ENCODE measurements around the gene LTV1.
"Not testable (repeated sequence)": the region's sequence is repeated elsewhere in the genome, so short reads cannot be mapped to it uniquely, and the experiment has no call there.

Gene LTV1

GRCh38 chr6:143842461-143842901, 657 bp upstream of the LTV1 start:
- peak in 7 of 56 donors; percentile 13 to 48 (median 28) for DNase-seq

DNA sequence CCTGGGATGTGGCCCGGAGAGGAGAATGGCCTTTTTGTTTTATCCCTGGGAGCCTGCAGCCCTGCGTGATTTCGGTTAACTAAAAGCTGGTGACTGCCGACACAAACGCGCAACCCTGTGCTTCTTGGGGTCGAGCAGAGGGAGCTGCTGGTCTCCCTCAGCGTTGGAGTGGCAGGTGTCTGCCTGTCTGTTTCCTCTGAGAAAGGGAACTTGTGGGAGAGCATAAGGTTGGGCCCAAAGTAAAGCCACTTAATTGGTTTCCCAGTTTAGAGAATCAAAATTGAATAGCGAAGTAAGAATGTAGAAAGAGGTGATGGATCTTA, 500 bp downstream of the LTV1 start:
- peak in 1 of 56 donors; percentile 20 for DNase-seq

GRCh38 chr6:143844006-143844405, 868 bp downstream of the LTV1 start:
- no peak for DNase-seq

DNA sequence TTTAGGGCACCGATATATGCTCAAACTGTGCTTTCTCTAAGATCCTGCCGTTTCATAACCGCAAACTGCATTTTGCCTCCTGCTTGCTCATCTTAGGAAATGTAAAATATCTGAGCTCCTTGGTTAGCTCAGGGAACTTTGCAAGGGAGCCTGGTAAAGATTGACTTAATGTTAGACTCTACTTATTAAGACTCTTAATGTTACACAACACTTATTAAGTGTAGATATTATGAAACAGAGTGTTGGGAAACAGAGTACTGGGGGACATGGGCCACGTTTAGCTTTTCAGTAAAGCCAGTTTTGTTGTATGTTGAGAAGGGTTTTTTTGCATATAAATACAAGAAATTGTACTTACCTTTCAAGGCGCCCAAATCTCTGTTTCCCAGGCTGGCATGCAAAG, 1.9 kb downstream of the LTV1 start:
- DNase-seq: no peak

GRCh38 chr6:143851706-143852105, 8.6 kb downstream of the LTV1 start:
- DNase-seq: not testable (repeated sequence)

DNA sequence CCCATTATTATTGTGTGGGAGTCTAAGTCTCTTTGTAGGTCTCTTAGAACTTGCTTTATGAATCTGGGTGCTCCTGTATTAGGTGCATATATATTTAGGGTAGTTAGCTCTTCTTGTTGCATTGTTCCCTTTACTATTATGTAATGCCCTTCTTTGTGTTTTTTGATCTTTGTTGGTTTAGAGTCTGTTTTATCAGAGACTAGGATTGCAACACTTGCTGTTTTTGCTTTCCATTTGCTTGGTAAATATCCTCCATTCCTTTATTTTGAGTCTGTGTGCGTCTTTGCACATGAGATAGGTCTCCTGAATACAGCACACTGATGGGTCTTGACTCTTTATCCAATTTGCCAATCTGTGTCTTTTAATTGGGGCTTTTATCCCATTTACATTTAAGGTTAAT, 11.9 kb downstream of the LTV1 start:
- DNase-seq: not testable (repeated sequence)

GRCh38 chr6:143856762-143857161, 13.6 kb downstream of the LTV1 start:
- DNase-seq: not testable (repeated sequence)

- no peak for DNase-seq
Measured at GRCh38 chr6:143857651-143858050, 14.5 kb downstream of the LTV1 start.

- DNase-seq: no peak
Measured at GRCh38 chr6:143859891-143860660, 16.9 kb downstream of the LTV1 start.

DNA sequence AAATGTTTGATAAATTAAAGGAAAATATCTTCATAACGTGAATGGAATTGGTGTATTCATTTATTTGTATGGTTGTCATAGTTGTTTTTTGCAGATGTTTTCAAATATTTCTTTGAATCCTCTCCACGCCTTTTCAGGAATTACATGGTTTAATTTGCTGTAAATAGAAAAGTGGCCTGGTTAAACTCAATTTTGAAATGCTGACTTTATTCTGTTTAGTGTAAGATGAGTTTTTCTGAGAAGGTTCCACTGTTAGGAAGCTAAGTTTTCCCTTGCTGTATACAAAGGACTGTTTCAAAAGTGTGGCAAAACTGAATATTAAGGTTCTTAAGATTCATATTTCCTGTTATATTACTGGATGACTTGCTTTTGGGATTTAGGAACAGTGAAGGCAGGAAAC, 20.6 kb downstream of the LTV1 start:
- no peak for DNase-seq

DNA sequence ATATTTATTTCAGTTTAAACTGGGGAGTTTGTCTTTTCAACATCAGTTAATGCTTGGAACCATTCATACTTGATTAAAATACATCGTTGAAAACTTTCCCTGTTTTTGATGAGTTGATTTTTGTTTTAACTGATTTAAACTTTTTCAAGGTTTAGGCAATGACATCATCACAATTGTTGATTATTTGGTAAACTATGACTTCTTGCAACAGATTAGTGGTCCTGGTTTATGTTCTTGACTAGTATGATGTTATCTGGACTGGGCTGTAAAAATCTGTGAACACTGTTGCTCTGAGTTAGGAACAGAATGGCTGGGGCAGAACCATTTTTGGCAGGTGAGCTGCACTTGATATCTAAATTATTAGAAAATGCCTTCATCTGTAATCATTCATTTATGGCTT, 21.1 kb downstream of the LTV1 start, which contains the start of gene ZC2HC1B:
ZC2HC1B (plus strand) TSS at position 241 of the 400 bp plus-strand sequence; CDS start at position 307, 66 bp downstream.
- no peak for DNase-seq

- no peak for DNase-seq
Measured at GRCh38 chr6:143867236-143867635, 24.1 kb downstream of the LTV1 start.

- not testable (repeated sequence) for DNase-seq
Measured at GRCh38 chr6:143868808-143869207, 25.7 kb downstream of the LTV1 start.

GRCh38 chr6:143871202-143871730, 28.1 kb downstream of the LTV1 start:
- not testable (repeated sequence) for DNase-seq

GRCh38 chr6:143872201-143872600, 29.1 kb downstream of the LTV1 start:
- no peak for DNase-seq

GRCh38 chr6:143873600-143873999, 30.5 kb downstream of the LTV1 start:
- DNase-seq: not testable (repeated sequence)

DNA sequence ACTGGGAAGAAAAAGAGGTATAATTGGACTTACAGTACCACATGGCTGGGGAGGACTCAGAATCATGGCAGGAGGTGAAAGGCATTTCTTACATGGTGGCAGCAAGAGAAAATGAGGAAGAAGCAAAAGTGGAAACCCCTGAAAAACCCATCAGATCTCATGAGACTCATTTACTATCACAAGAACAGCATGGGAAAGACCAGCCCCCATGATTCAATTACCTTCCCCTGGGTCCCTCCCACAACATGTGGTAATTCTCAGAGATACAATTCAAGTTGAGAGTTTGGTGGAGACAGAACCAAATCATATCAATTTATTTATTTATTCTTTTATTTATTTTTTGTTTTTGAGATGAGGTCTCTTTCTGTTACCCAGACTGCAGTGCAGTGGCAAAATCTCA, 31.4 kb downstream of the LTV1 start:
- not testable (repeated sequence) for DNase-seq

- no peak for DNase-seq
Measured at GRCh38 chr6:143877584-143878271, 34.6 kb downstream of the LTV1 start.

DNA sequence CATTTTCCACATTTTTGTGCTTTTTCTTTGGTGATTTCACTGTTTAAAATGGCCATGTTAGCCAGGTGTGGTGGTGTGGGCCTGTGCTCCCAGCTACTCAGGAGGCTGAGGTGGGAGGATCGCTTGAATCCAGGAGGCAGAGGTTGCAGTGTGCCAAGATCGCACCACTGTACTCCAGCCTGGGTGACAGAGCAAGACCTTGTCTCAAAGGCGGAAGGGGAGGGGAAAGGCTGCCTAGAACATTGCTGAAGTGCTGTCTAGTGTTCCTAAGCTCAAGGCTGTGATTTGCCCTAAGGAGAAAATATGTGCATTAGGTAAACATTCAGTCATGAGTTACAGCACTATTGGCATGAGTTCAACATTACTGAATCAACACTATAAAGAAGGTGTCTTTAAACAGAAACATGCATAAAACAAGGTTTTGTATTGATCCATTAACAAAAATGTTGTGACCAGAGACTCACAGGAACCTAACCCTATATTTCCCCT, 35.2 kb downstream of the LTV1 start:
- DNase-seq: no peak

DNA sequence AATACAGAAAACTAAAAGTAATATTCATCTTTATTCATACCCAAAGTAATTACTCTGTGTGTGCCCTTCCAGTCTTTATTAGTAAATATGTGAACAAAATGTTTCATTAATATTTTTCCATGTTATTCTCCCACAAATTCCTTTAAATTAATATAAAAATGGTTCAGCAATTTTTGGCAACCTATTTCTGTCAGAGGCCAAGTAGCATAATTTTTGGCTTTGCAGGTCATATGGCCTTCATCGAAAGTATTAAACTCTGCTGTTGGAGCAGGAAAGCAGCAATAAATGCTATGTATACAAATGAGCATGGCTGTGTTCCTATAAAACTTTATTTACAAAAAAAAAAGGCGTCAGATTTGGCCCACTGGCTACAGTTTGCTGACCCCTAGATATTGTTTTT, 37.3 kb downstream of the LTV1 start:
- DNase-seq: no peak

GRCh38 chr6:143882401-143882930, 39.3 kb downstream of the LTV1 start:
- no peak for DNase-seq
